Gastroesophageal sphincter (tissue), 3 donors: Measurements from ENCODE around the gene BANK1.

Experiments
- CTCF ChIP-seq, 4 experiments: fragments of 200-600 bp in 2 of 4; fragments of 450-650 bp in 2 of 4; sonication (generic) in 1 of 4; IDR thresholded peaks; one replicate each; pipeline ENCODE4 v1.5.1; 2017 to 2019; ENCODE audit warnings: antibody characterized with exemption in 4 of 4, mild to moderate bottlenecking in 2 of 4, moderate library complexity in 2 of 4
- POLR2A ChIP-seq, 2 donors: fragments of 450-650 bp; IDR thresholded peaks; one replicate each; pipeline ENCODE4 v1.6.1; 2017; ENCODE audit warnings: antibody characterized with exemption in 2 of 2, mild to moderate bottlenecking in 2 of 2, moderate library complexity in 1 of 2
- POLR2AphosphoS5 ChIP-seq: sonication (generic); formaldehyde crosslinking; IDR thresholded peaks from one replicate; pipeline ENCODE4 v1.6.1; 2017; ENCODE audit warnings: antibody characterized with exemption

DNA sequence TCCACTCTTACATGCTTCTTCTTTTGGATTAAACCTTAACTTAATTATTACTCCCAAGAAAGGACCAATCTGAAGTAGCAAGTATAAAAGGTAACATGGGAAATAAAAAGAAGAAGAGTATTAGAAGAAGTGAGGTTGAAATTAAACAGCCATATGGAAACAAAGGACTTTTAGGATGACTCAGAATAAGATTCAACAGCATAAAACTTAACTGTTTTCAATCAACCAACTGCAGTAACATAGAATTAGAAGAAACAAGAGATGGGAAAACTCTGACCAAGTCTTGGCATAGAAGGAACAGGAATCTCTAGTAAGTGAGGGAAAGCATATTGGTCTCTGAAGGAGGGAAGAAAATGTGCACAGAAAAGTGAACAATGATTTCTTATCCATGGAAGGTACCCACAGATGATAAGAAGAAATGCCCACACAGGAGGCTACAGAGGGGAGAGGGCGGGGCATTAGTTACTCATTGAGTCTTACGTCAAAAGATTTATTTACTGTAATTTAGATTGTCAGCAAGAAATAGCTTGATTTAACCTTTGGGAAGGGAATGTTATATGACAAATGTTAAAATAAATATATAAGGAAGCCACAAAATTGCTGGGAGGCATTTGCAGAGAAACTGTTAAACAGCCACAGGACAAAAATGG is 177.3 kb downstream of the BANK1 start:
- TF ChIP-seq CTCF (IDR thresholded peaks at IDR 0.05) (no peak), POLR2A (IDR thresholded peaks at IDR 0.05) (no peak), POLR2AphosphoS5 (no peak)
